H9 (cell line): Measurements from ENCODE around the gene TSFM. TPM values are rescaled to one million over a fixed set of nuclear protein-coding genes. Genes with fewer than 3 reads are reported as not detected.
A peak's percentile ranks its signal among the peaks of the same experiment; 100 is the strongest.

Experiments
- DNase-seq: peaks from one replicate; pipeline ENCODE4 v3.0.0-alpha.2; 2017
- H2AFZ ChIP-seq: one replicate; pipeline ENCODE4 v1.6.1; 2013; ENCODE audit warnings: mild to moderate bottlenecking, low read length, control low read depth, moderate library complexity
- H2AK5ac ChIP-seq: 2 replicates; pipeline ENCODE4 v1.6.1; 2013; ENCODE audit warnings: low read length, control low read depth, mixed read lengths; ENCODE audit not compliant: insufficient read length
- H2BK120ac ChIP-seq: one replicate; pipeline ENCODE4 v1.6.1; 2013; ENCODE audit warnings: low read depth, mild to moderate bottlenecking, low read length, control low read depth, inconsistent platforms; ENCODE audit not compliant: poor library complexity, severe bottlenecking
- H2BK12ac ChIP-seq: 2 replicates; pipeline ENCODE4 v1.6.1; 2013; ENCODE audit warnings: low read length, control low read depth, mixed read lengths, low read depth; ENCODE audit not compliant: insufficient read length
- H2BK15ac ChIP-seq: 2 replicates; pipeline ENCODE4 v1.6.1; 2013; ENCODE audit warnings: low read depth, low read length, control low read depth
- H2BK20ac ChIP-seq: one replicate; pipeline ENCODE4 v1.6.1; 2013; ENCODE audit warnings: low read depth, mild to moderate bottlenecking, low read length, control low read depth, inconsistent platforms; ENCODE audit not compliant: poor library complexity, severe bottlenecking
- H2BK5ac ChIP-seq: 2 replicates; pipeline ENCODE4 v1.6.1; 2013; ENCODE audit warnings: low read length, control low read depth, mixed read lengths; ENCODE audit not compliant: insufficient read length
- H3K14ac ChIP-seq: 2 replicates; pipeline ENCODE4 v1.6.1; 2013; ENCODE audit warnings: low read length, control low read depth; ENCODE audit not compliant: insufficient read depth
- H3K18ac ChIP-seq: 2 replicates; pipeline ENCODE4 v1.6.1; 2013; ENCODE audit warnings: low read depth, mild to moderate bottlenecking, mixed read lengths, low read length, control low read depth; ENCODE audit not compliant: insufficient read length
- H3K23ac ChIP-seq: 2 replicates; pipeline ENCODE4 v1.6.1; 2013; ENCODE audit warnings: low read length, control low read depth, mixed read lengths, low read depth; ENCODE audit not compliant: insufficient read length
- H3K23me2 ChIP-seq: 2 replicates; pipeline ENCODE4 v1.6.1; 2013; ENCODE audit warnings: low read depth, mild to moderate bottlenecking, mixed read lengths, low read length, control low read depth; ENCODE audit not compliant: insufficient read length, poor library complexity, severe bottlenecking
- H3K27ac ChIP-seq: 2 replicates; pipeline ENCODE4 v1.5.1; 2013; ENCODE audit warnings: low read length, control low read depth, mixed read lengths, low read depth; ENCODE audit not compliant: insufficient read length
- H3K27me3 ChIP-seq: 2 replicates; pipeline ENCODE4 v1.6.1; 2013; ENCODE audit warnings: low read length, control low read depth, inconsistent platforms; ENCODE audit not compliant: insufficient read depth
- H3K4ac ChIP-seq: 2 replicates; pipeline ENCODE4 v1.6.1; 2013; ENCODE audit warnings: low read depth, mild to moderate bottlenecking, control low read depth, inconsistent platforms, low read length, moderate library complexity
- H3K4me1 ChIP-seq: 2 replicates; pipeline ENCODE4 v1.6.1; 2013; ENCODE audit warnings: low read length, control low read depth, inconsistent platforms; ENCODE audit not compliant: insufficient read depth
- H3K4me2 ChIP-seq: 2 replicates; pipeline ENCODE4 v1.6.1; 2013; ENCODE audit warnings: low read length, control low read depth, mixed read lengths; ENCODE audit not compliant: insufficient read length, insufficient read depth
- H3K56ac ChIP-seq: 2 replicates; pipeline ENCODE4 v1.6.1; 2013; ENCODE audit warnings: low read depth, mild to moderate bottlenecking, mixed read lengths, low read length, control low read depth; ENCODE audit not compliant: insufficient read length
- H3K79me1 ChIP-seq: 2 replicates; pipeline ENCODE4 v1.6.1; 2013; ENCODE audit warnings: low read depth, mild to moderate bottlenecking, moderate library complexity, low read length, control low read depth, inconsistent platforms; ENCODE audit not compliant: insufficient read depth, poor library complexity, severe bottlenecking
- H3K79me2 ChIP-seq: 2 replicates; pipeline ENCODE4 v1.6.1; 2013; ENCODE audit warnings: low read length, control low read depth, inconsistent platforms; ENCODE audit not compliant: insufficient read depth
- H3K9ac ChIP-seq: 2 replicates; pipeline ENCODE4 v1.6.1; 2013; ENCODE audit warnings: low read length, control low read depth, mixed read lengths; ENCODE audit not compliant: insufficient read length; ENCODE audit errors: extremely low read depth
- H3K9me3 ChIP-seq: one replicate; pipeline ENCODE4 v1.6.1; 2013; ENCODE audit warnings: low read depth, low read length, inconsistent platforms; ENCODE audit not compliant: control insufficient read depth
- H3T11ph ChIP-seq: one replicate; pipeline ENCODE4 v1.6.1; 2013; ENCODE audit warnings: mild to moderate bottlenecking, low read length, control low read depth, inconsistent platforms
- H4K20me1 ChIP-seq: one replicate; pipeline ENCODE4 v1.6.1; 2013; ENCODE audit not compliant: control insufficient read depth, insufficient read length, insufficient read depth
- H4K5ac ChIP-seq: 2 replicates; pipeline ENCODE4 v1.6.1; 2013; ENCODE audit warnings: low read depth, mild to moderate bottlenecking, mixed read lengths, low read length, control low read depth; ENCODE audit not compliant: insufficient read length
- H4K8ac ChIP-seq: replicated peaks from 2 replicates; pipeline ENCODE4 v1.6.1; 2013; ENCODE audit warnings: low read length, control low read depth, mixed read lengths, low read depth; ENCODE audit not compliant: insufficient read length
- H4K91ac ChIP-seq: 2 replicates; pipeline ENCODE4 v1.6.1; 2013; ENCODE audit warnings: low read depth, mild to moderate bottlenecking, moderate library complexity, mixed read lengths, low read length, control low read depth; ENCODE audit not compliant: insufficient read length
- H3K27ac Mint-ChIP-seq, 3 experiments: 2 replicates in 2 of 3; 3 replicates in 1 of 3; pipeline ENCODE4 v1.8.0; 2020 to 2021; ENCODE audit warnings: mixed read lengths in 3 of 3, mild to moderate bottlenecking in 1 of 3, moderate library complexity in 1 of 3
- H3K27me3 Mint-ChIP-seq: 2 replicates; pipeline ENCODE4 v1.8.0; 2021; ENCODE audit warnings: low read depth, mild to moderate bottlenecking, moderate library complexity, mixed read lengths
- H3K36me3 Mint-ChIP-seq, 3 experiments: 2 replicates in 2 of 3; 3 replicates in 1 of 3; pipeline ENCODE4 v1.8.0; 2020 to 2021; ENCODE audit warnings: low read depth in 3 of 3, mixed read lengths in 3 of 3; ENCODE audit not compliant: insufficient read depth in 1 of 3
- H3K4me1 Mint-ChIP-seq, 2 experiments: 2 replicates each; pipeline ENCODE4 v1.8.0; 2020; ENCODE audit warnings: mixed read lengths in 2 of 2
- H3K4me3 Mint-ChIP-seq, 2 experiments: 2 replicates in 1 of 2; 3 replicates in 1 of 2; pipeline ENCODE4 v1.8.0; 2020 to 2021; ENCODE audit warnings: mild to moderate bottlenecking in 2 of 2, mixed read lengths in 2 of 2, moderate library complexity in 1 of 2
- H3K9me3 Mint-ChIP-seq, 2 experiments: 2 replicates in 1 of 2; 3 replicates in 1 of 2; pipeline ENCODE4 v1.8.0; 2020; ENCODE audit warnings: mild to moderate bottlenecking in 2 of 2, mixed read lengths in 2 of 2, moderate library complexity in 1 of 2
- WGBS: extraction: QIAGEN DNeasy Blood & Tissue Kit; methylation state at CpG from one replicate; pipeline ENCODE4 v1.1.7; 2013; ENCODE audit warnings: missing lambda C conversion rate, low lambda C conversion rate, mixed read lengths; ENCODE audit not compliant: insufficient read length; ENCODE audit errors: extremely low coverage; 5-methylcytosine and 5-hydroxymethylcytosine counted together
- total RNA-seq: library from RNA; stranded (reverse); gene quantifications from 2 replicates; pipeline ENCODE4 v1.2.1, GENCODE V29; 2021
- TF ChIP-seq, protein P1 (sequence below): fragments of 200-600 bp; sonication (generic); conservative IDR thresholded peaks from 3 replicates; pipeline ENCODE4 v1.8.0; 2021; ENCODE audit warnings: antibody characterized with exemption, mild to moderate bottlenecking

Gene TSFM
- total RNA-seq, 1 experiment from 2014 or later = 50.2 TPM

DNA sequence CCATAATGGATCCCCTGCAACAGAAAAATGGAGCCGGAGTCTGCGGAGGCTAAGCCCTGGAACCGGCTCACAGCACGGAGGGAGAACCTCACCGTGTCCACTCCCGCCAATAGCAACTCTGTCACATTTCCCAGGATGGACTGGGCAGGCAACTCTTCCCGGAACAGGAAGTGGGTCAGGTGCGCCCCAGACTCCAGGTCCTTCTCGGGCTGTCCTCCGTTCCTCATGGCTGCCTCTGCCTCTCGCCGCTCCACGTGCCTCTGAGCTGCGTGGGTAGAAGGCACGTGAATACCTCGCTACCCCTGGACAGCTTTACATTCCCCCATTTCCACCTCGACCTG, 18.0 kb upstream of the TSFM start:
- H4K5ac ChIP-seq = no peak overlapping the region
- H3K4me3 Mint-ChIP-seq = peak overlapping the region; percentile 57 to 75
- H3K56ac ChIP-seq = no peak overlapping the region
- H3K4ac ChIP-seq = no peak overlapping the region
- H4K8ac ChIP-seq = no peak overlapping the region
- no peak overlapping the region for H2BK20ac ChIP-seq
- H3K27me3 Mint-ChIP-seq = peaks cover 48% of the 10 kb centered on the region
- no peak overlapping the region for H3K23ac ChIP-seq
- H3K14ac ChIP-seq = no peak overlapping the region; the same call in 1 of the 2 replicates
- H3T11ph ChIP-seq = no peak overlapping the region
- H3K23me2 ChIP-seq = peaks cover 25% of the 10 kb centered on the region
- H3K4me1 ChIP-seq = peaks cover 3% of the 10 kb centered on the region; the same call in 1 of the 2 replicates
- no peaks in the 10 kb centered on the region for H4K20me1 ChIP-seq
- H3K79me2 ChIP-seq = no peaks in the 10 kb centered on the region
- peaks cover 27 to 40% of the 10 kb centered on the region in 2 experiments for H3K4me1 Mint-ChIP-seq
- no peak overlapping the region for H2AFZ ChIP-seq
- peaks cover 31% of the 10 kb centered on the region; the same call in 1 of the 2 replicates for H3K27me3 ChIP-seq
- peaks cover 7 to 20% (median 15%) of the 10 kb centered on the region in 3 experiments; a peak in 6 of 7 replicates for H3K36me3 Mint-ChIP-seq
- no peak overlapping the region for H4K91ac ChIP-seq
- no peaks in the 10 kb centered on the region for H3K9me3 Mint-ChIP-seq
- H2AK5ac ChIP-seq = no peak overlapping the region
- no peaks in the 10 kb centered on the region for H3K9me3 ChIP-seq
- H3K79me1 ChIP-seq = no peaks in the 10 kb centered on the region
- H2BK12ac ChIP-seq = no peak overlapping the region
- peak; percentile 59 for DNase-seq
- H2BK120ac ChIP-seq = no peak overlapping the region
- no peak overlapping the region for H3K18ac ChIP-seq
- H2BK15ac ChIP-seq = no peak overlapping the region
- TF ChIP-seq, protein P1, sequence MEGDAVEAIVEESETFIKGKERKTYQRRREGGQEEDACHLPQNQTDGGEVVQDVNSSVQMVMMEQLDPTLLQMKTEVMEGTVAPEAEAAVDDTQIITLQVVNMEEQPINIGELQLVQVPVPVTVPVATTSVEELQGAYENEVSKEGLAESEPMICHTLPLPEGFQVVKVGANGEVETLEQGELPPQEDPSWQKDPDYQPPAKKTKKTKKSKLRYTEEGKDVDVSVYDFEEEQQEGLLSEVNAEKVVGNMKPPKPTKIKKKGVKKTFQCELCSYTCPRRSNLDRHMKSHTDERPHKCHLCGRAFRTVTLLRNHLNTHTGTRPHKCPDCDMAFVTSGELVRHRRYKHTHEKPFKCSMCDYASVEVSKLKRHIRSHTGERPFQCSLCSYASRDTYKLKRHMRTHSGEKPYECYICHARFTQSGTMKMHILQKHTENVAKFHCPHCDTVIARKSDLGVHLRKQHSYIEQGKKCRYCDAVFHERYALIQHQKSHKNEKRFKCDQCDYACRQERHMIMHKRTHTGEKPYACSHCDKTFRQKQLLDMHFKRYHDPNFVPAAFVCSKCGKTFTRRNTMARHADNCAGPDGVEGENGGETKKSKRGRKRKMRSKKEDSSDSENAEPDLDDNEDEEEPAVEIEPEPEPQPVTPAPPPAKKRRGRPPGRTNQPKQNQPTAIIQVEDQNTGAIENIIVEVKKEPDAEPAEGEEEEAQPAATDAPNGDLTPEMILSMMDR = no peak
- no peak overlapping the region for H3K27ac ChIP-seq
- H2BK5ac ChIP-seq = no peak overlapping the region
- H3K27ac Mint-ChIP-seq = no peak overlapping the region
- H3K4me2 ChIP-seq = peak overlapping the region; percentile 80
- WGBS = no CpG with 5 or more reads among the region's 17 CpGs
- H3K9ac ChIP-seq = no peak overlapping the region
